ENCODE results near the gene PLPP1. TPM values are rescaled to one million over a fixed set of nuclear protein-coding genes. Genes with fewer than 3 reads are reported as not detected.
"Not testable (repeated sequence)": the region's sequence is repeated elsewhere in the genome, so short reads cannot be mapped to it uniquely, and the experiment has no call there.

PLPP1 gene
- total RNA-seq, 1 donor from 2014 or later, result 102 TPM

GRCh38 chr5:55511010-55511409 is 23.8 kb downstream of the PLPP1 start:
- intact Hi-C loops (cut with DNase I), result no loop called here
- DNase-seq (ENCODE audit: low spot score), result no peak

DNA sequence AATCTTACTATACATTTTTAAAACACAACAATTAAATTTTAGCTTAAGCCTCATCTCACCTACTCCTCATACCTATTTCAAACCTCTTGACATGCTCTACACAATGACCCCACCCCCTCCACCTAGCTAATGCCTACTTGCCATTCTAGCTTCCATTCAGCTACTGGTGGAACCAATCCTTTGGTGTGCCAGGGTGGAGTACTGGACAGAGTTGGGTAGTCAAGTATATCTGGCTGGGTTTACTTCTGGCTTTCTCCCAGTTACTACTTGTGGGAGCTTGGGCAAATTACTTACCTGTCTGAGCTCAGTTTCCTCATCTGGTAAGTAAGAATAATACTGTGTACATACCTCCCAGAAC is 24.3 kb downstream of the PLPP1 start:
- no peak for DNase-seq (ENCODE audit: low spot score)
- intact Hi-C loops (cut with DNase I), result no loop called here

- intact Hi-C loops (cut with DNase I), result no loop called here
- no peak for DNase-seq (ENCODE audit: low spot score)
Measured at GRCh38 chr5:55509796-55510522, 24.8 kb downstream of the PLPP1 start.

- no peak for DNase-seq (ENCODE audit: low spot score)
- intact Hi-C loops (cut with DNase I), result no loop called here
Measured at GRCh38 chr5:55509097-55509496, 25.7 kb downstream of the PLPP1 start.

GRCh38 chr5:55507574-55507973 is 27.2 kb downstream of the PLPP1 start:
- intact Hi-C loops (cut with DNase I), result no loop called here
- DNase-seq (ENCODE audit: low spot score), result no peak

- intact Hi-C loops (cut with DNase I); DNase-seq (ENCODE audit: low spot score): not testable (repeated sequence)
Measured at GRCh38 chr5:55505711-55506110, 29.1 kb downstream of the PLPP1 start.

GRCh38 chr5:55503917-55504316 is 30.8 kb downstream of the PLPP1 start:
- intact Hi-C loops (cut with DNase I); DNase-seq (ENCODE audit: low spot score): not testable (repeated sequence)

GRCh38 chr5:55502759-55503158 is 32.0 kb downstream of the PLPP1 start:
- no peak for DNase-seq (ENCODE audit: low spot score)
- intact Hi-C loops (cut with DNase I), result no loop called here

- intact Hi-C loops (cut with DNase I), result no loop called here
- DNase-seq (ENCODE audit: low spot score), result no peak
Measured at GRCh38 chr5:55498457-55498856, 36.3 kb downstream of the PLPP1 start.

- intact Hi-C loops (cut with DNase I), result no loop called here
Measured at GRCh38 chr5:55497712-55498111, 37.1 kb downstream of the PLPP1 start.

DNA sequence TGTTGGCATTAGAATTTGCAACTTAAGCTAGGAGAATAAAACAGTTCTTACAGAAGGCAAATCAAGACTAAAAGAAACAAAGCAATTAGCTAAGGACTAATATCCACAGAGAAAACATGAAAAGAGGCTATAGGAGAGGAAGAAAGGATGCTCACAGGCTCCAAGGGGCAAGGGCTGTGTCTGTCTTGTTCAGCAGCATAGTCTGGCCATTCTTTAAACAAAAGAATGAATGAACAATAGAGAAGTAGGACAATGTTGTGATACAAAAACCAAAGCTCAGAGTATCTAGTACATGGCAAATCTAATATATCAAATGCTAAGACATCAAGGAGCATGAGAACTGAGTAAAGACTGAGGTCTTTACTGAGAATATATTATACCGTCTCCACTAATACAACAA is 39.5 kb downstream of the PLPP1 start:
- DNase-seq (ENCODE audit: low spot score), result no peak
- intact Hi-C loops (cut with DNase I), result no loop called here

More at GRCh38 chr5:55497712-55498111, 37.1 kb downstream of the PLPP1 start:
- DNase-seq (ENCODE audit: low spot score), result no peak

DNA sequence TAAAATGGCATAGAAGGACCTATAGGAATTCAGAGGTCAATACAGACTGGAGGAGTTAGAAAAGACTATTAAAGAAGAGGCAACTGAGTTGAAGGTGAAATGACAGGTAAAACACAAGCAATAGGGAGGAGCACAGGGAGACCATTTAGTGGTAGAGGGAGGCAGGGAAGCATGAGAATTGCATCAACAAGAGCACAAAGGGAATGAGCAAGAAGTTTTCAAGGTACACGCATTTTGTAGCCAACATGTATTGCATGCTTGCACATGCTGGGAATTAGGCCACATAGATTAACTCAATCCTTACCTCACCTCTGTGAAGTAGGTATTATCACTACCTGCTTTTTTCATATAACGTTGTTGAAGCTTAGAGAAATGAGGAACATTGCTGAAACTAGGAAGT is 42.3 kb downstream of the PLPP1 start:
- DNase-seq (ENCODE audit: low spot score), result no peak
- intact Hi-C loops (cut with DNase I), result no loop called here

- DNase-seq (ENCODE audit: low spot score), result no peak
- intact Hi-C loops (cut with DNase I), result no loop called here
Measured at GRCh38 chr5:55485073-55485472, 49.7 kb downstream of the PLPP1 start.

GRCh38 chr5:55484531-55484930 is 50.2 kb downstream of the PLPP1 start:
- intact Hi-C loops (cut with DNase I), result no loop called here
- no peak for DNase-seq (ENCODE audit: low spot score)

DNA sequence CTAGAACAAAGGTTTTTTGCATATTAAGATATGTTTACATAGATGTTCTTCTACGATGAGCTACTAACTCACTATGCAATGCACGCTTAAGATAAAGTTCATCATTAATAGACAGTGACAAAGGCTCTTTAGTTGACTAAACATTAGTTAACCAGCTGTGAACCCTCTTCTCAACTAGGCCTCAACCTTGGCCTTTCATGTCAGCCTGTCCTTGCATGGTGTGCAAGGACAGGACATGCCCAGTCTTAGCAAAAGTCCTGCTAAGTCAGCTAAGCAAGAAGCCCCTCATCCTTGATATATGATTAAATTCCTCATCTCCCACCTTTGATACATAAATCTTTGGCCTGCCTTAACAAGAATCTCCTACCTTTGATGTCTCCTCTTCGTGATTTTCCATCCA is 50.9 kb downstream of the PLPP1 start:
- intact Hi-C loops (cut with DNase I), result no loop called here
- no peak for DNase-seq (ENCODE audit: low spot score)

GRCh38 chr5:55481293-55481855 is 53.4 kb downstream of the PLPP1 start:
- intact Hi-C loops (cut with DNase I), result no loop called here
- no peak for DNase-seq (ENCODE audit: low spot score)

DNA sequence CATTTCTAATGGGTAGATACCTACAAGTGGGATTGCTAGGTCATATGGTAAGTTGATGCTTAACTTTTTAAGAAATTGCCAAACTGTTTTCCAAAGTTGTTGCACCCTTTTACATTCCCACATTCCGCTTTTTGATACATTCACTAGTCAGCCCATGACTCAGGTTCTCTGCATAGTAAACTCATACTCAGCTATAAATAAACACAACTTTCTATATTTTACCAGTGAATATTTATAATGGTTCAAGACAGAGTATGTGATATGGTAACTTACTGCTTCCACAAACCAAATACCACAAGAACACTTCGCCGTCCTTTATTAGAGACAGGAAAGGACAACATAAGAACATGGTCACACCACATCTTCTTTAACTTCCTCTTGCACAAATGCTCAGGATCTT is 54.0 kb downstream of the PLPP1 start:
- intact Hi-C loops (cut with DNase I), result no loop called here
- DNase-seq (ENCODE audit: low spot score), result no peak

GRCh38 chr5:55472642-55473041 is 62.1 kb downstream of the PLPP1 start:
- intact Hi-C loops (cut with DNase I), result no loop called here
- no peak for DNase-seq (ENCODE audit: low spot score)

DNA sequence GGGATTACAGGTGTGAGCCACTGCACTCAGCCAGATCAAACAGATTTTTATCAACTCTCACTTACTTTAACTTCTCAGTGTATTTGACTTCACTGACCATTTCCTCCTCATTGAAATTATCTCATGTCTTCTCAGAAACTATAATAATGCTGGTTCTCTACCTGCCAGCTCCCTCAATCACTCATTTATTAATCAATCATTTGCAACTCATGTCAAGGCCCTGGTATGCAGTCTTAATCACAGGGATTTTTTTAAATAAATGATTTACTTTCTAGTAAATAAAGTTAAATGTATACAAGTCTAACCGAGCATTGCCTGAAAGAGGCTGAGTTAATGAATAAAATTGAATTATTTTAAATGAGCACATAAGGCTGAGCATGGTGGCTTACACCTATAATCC is 63.3 kb downstream of the PLPP1 start:
- intact Hi-C loops (cut with DNase I), result no loop called here
- no peak for DNase-seq (ENCODE audit: low spot score)

DNA sequence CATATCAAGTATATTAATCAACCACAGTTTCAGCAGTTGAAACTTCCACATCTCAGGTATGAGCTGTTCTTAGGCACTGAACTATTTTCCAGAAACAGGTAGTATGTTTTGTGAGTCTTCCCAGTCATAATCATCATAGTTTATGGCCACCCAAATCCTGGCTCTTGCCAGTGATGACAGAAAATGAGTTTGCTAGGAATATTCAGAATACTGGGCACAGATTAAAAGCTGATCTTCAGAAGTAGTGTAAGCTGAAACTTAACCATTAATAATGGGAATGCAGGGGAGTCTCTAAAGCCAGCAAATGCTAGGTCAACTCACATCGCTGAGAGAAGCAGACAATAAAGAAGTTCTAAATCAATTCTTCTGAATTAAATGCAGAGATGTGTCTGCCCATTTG is 64.5 kb downstream of the PLPP1 start:
- intact Hi-C loops (cut with DNase I), result no loop called here

DNA sequence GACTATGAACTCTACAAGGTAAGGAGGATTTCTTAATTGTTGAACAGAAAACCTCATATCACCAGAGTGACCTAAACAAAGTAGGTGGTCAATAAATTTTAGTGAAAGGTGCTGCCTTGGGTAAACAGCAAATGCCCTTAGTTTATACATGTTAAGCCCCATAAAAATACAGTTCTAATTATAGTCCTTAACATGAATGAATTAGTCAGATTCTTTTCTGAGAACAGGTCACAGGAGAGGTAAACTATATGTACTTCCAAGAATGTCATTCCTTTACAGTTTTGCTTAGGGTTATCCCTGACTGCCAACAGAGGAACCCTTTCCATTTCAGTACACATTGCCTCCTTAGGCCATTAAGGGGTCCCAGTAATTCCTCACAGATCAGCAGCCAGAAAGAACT is 64.9 kb downstream of the PLPP1 start:
- DNase-seq (ENCODE audit: low spot score), result no peak
- intact Hi-C loops (cut with DNase I), result no loop called here

More for the DNA sequence above, 64.5 kb downstream of the PLPP1 start:
- DNase-seq (ENCODE audit: low spot score), result no peak
